ENCODE data around the gene SUGP2. TPM values are rescaled to one million over a fixed set of nuclear protein-coding genes. Genes with fewer than 3 reads are reported as not detected.

The SUGP2 gene
- total and polyA plus RNA-seq, 2 of the 13 experiments (the other 11 are each of a cell fraction or from before 2014, with no cell fraction given) = 40.6 to 57.7 TPM

GRCh38 chr19:19033426-19034203, at the start of gene SUGP2, which contains the start of gene ARMC6 (continued):
- TF ChIP-seq MAF1 (CRISPR knock-in tag; IDR thresholded peaks at IDR 0.05; ENCODE audit: borderline replicate concordance) = peak; percentile 34; the same call in 1 of the 2 replicates
- TF ChIP-seq RFXAP (CRISPR knock-in tag; IDR thresholded peaks at IDR 0.05; ENCODE audit: borderline replicate concordance) = peak; percentile 73; the same call in 1 of the 2 replicates
- TF ChIP-seq ZNF776 (CRISPR knock-in tag; IDR thresholded peaks at IDR 0.05) = peak; percentile 88; the same call in 1 of the 2 replicates
- TF ChIP-seq TEAD3 (CRISPR knock-in tag; optimal IDR thresholded peaks at IDR 0.05; ENCODE audit: borderline replicate concordance) = peak; percentile 55
- 0 out of 2 replicates have a peak, but pooled peaks have one; percentile 51 for TF ChIP-seq GLI4 (CRISPR knock-in tag; IDR thresholded peaks at IDR 0.05; ENCODE audit: borderline replicate concordance)
- TF ChIP-seq SMAD1 (CRISPR knock-in tag; IDR thresholded peaks at IDR 0.05; ENCODE audit: borderline replicate concordance, low read depth) = peak; percentile 91; the same call in 1 of the 2 replicates
- TF ChIP-seq ZSCAN31 (CRISPR knock-in tag; IDR thresholded peaks at IDR 0.05; ENCODE audit: low read depth) = no peak; the same call in 1 of the 2 replicates
- no peak for TF ChIP-seq MTF2 (CRISPR knock-in tag; IDR thresholded peaks at IDR 0.05; ENCODE audit: borderline replicate concordance)
- TF ChIP-seq MED8 (CRISPR knock-in tag; IDR thresholded peaks at IDR 0.05; ENCODE audit: insufficient replicate concordance) = peak; percentile 60
- peak; percentile 95 for TF ChIP-seq ZNF33B (CRISPR knock-in tag; IDR thresholded peaks at IDR 0.05)
- peak; percentile 16; the same call in 1 of the 2 replicates for TF ChIP-seq SP4 (CRISPR knock-in tag; IDR thresholded peaks at IDR 0.05)
- peak; percentile 72; the same call in 1 of the 2 replicates for TF ChIP-seq JUNB (CRISPR knock-in tag; IDR thresholded peaks at IDR 0.05; ENCODE audit: borderline replicate concordance)
- no peak for TF ChIP-seq DMTF1 (CRISPR knock-in tag; IDR thresholded peaks at IDR 0.05)
- no peak for TF ChIP-seq RBM22 (optimal IDR thresholded peaks at IDR 0.05; ENCODE audit: low read length)
- peak; percentile 98 for TF ChIP-seq HDAC1 (CRISPR knock-in tag; IDR thresholded peaks at IDR 0.05)
- peak; percentile 48; the same call in 1 of the 2 replicates for TF ChIP-seq NFE2L1 (CRISPR knock-in tag; IDR thresholded peaks at IDR 0.05; ENCODE audit: borderline replicate concordance)
- TF ChIP-seq GATAD2A (CRISPR knock-in tag; IDR thresholded peaks at IDR 0.05) = no peak
- 0 out of 2 replicates have a peak, but pooled peaks have one; percentile 73 for TF ChIP-seq ZNF564 (CRISPR knock-in tag; IDR thresholded peaks at IDR 0.05)
- TF ChIP-seq STAT5B (CRISPR knock-in tag; IDR thresholded peaks at IDR 0.05) = peak; percentile 71; the same call in 1 of the 2 replicates
- no peak for TF ChIP-seq RBAK (CRISPR knock-in tag; IDR thresholded peaks at IDR 0.05)
- TF ChIP-seq ZNF513 (CRISPR knock-in tag; conservative IDR thresholded peaks at IDR 0.05) = no peak
- no peak for TF ChIP-seq MYNN (CRISPR knock-in tag; IDR thresholded peaks at IDR 0.05; ENCODE audit: low read depth)
- peak; percentile 20; the same call in 1 of the 2 replicates for TF ChIP-seq NFYB (CRISPR knock-in tag; IDR thresholded peaks at IDR 0.05)
- peak; percentile 34; the same call in 1 of the 2 replicates for TF ChIP-seq SP5 (CRISPR knock-in tag; IDR thresholded peaks at IDR 0.05; ENCODE audit: borderline replicate concordance, low read depth)
